ENCODE measurements around the gene ZCCHC7. TPM values are rescaled to one million over a fixed set of nuclear protein-coding genes. Genes with fewer than 3 reads are reported as not detected.
A peak's percentile ranks its signal among the peaks of the same experiment; 100 is the strongest.

The ZCCHC7 gene
- total and polyA plus RNA-seq, 9 of the 15 experiments (the other 6 are each of a cell fraction or from before 2014, with no cell fraction given): 34.1 to 68.9 (median 48.8) TPM

- no peak for TF ChIP-seq MBD2 (IDR thresholded peaks at IDR 0.05; ENCODE audit: borderline replicate concordance, low read depth)
- peak; percentile 22; the same call in 1 of the 2 replicates for TF ChIP-seq GATAD2B (IDR thresholded peaks at IDR 0.05; ENCODE audit: borderline replicate concordance)
- peak in 1 of 2 experiments; percentile 33; a peak in 1 of 4 replicates for TF ChIP-seq ETV6 (IDR thresholded peaks at IDR 0.05; ENCODE audit: borderline replicate concordance in 1 of 2, low read depth in 2 of 2, low read length in 1 of 2)
- no peak for TF ChIP-seq ETV6 (CRISPR knock-in tag; IDR thresholded peaks at IDR 0.05; ENCODE audit: borderline replicate concordance)
- no peak for TF ChIP-seq HEY1 (CRISPR knock-in tag; IDR thresholded peaks at IDR 0.05; ENCODE audit: borderline replicate concordance)
- 0 out of 2 replicates have a peak, but pooled peaks have one; percentile 33 for TF ChIP-seq ZBTB40 (IDR thresholded peaks at IDR 0.05)
- no peak for TF ChIP-seq ZBTB40 (CRISPR knock-in tag; IDR thresholded peaks at IDR 0.05)
- no peak for TF ChIP-seq NR2C2 (CRISPR knock-in tag; IDR thresholded peaks at IDR 0.05)
- TF ChIP-seq NR2C2 (tag; IDR thresholded peaks at IDR 0.05): peak; percentile 40; the same call in 1 of the 2 replicates
- TF ChIP-seq TAF7 (tag; IDR thresholded peaks at IDR 0.05): no peak
- TF ChIP-seq ZZZ3 (IDR thresholded peaks at IDR 0.05): 0 out of 2 replicates have a peak, but pooled peaks have one; percentile 39
- TF ChIP-seq, protein P1, sequence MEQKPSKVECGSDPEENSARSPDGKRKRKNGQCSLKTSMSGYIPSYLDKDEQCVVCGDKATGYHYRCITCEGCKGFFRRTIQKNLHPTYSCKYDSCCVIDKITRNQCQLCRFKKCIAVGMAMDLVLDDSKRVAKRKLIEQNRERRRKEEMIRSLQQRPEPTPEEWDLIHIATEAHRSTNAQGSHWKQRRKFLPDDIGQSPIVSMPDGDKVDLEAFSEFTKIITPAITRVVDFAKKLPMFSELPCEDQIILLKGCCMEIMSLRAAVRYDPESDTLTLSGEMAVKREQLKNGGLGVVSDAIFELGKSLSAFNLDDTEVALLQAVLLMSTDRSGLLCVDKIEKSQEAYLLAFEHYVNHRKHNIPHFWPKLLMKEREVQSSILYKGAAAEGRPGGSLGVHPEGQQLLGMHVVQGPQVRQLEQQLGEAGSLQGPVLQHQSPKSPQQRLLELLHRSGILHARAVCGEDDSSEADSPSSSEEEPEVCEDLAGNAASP (IDR thresholded peaks at IDR 0.05): no peak
- TF ChIP-seq ZNF165 (CRISPR knock-in tag; IDR thresholded peaks at IDR 0.05; ENCODE audit: borderline replicate concordance): no peak
- TF ChIP-seq SNIP1 (IDR thresholded peaks at IDR 0.05; ENCODE audit: low read depth): no peak
- no peak for TF ChIP-seq ZKSCAN3 (CRISPR knock-in tag; IDR thresholded peaks at IDR 0.05)
- no peak for TF ChIP-seq PRMT5 (CRISPR knock-in tag; IDR thresholded peaks at IDR 0.05)
- TF ChIP-seq SAFB2 (IDR thresholded peaks at IDR 0.05; ENCODE audit: borderline replicate concordance, low read depth, low read length, severe bottlenecking): no peak
Measured at GRCh38 chr9:37146410-37146809, 26.0 kb downstream of the ZCCHC7 start (continued).
